Smooth muscle cell (in vitro differentiated cells): ENCODE measurements around the gene SIGLEC14. TPM values are rescaled to one million over a fixed set of nuclear protein-coding genes. Genes with fewer than 3 reads are reported as not detected.

ENCODE experiments used
- DNase-seq: peaks from one replicate; lab custom pipeline; 2025; ENCODE audit not compliant: unreplicated experiment; lab: John Stamatoyannopoulos, UW
- H2AFZ ChIP-seq: fragments of 200-600 bp; sonication (generic); 2 replicates; pipeline ENCODE4 v1.6.0; 2016; ENCODE audit warnings: antibody characterized with exemption, low read depth, mild to moderate bottlenecking
- H3F3A ChIP-seq: fragments of 200-600 bp; sonication (generic); 2 replicates; pipeline ENCODE4 v1.6.0; 2017; ENCODE audit warnings: antibody characterized with exemption, low read depth
- H3K27ac ChIP-seq: fragments of 200-600 bp; sonication (generic); 2 replicates; pipeline ENCODE4 v1.5.1; 2016; ENCODE audit warnings: low read depth, mild to moderate bottlenecking
- H3K27me3 ChIP-seq: fragments of 200-600 bp; sonication (generic); 2 replicates; pipeline ENCODE4 v1.6.1; 2016; ENCODE audit warnings: low read depth, mild to moderate bottlenecking
- H3K36me3 ChIP-seq: fragments of 200-600 bp; sonication (generic); 2 replicates; pipeline ENCODE4 v1.5.1; 2016; ENCODE audit warnings: low read depth
- H3K4me1 ChIP-seq: fragments of 200-600 bp; sonication (generic); 2 replicates; pipeline ENCODE4 v1.5.1; 2016; ENCODE audit warnings: low read depth
- H3K4me2 ChIP-seq: fragments of 200-600 bp; sonication (generic); 2 replicates; pipeline ENCODE4 v1.6.0; 2016; ENCODE audit warnings: mild to moderate bottlenecking
- H3K4me3 ChIP-seq: fragments of 200-600 bp; sonication (generic); 2 replicates; pipeline ENCODE4 v1.5.1; 2016; ENCODE audit warnings: mild to moderate bottlenecking
- H3K79me2 ChIP-seq: fragments of 200-600 bp; sonication (generic); 2 replicates; pipeline ENCODE4 v1.6.0; 2016; ENCODE audit warnings: low read depth, mild to moderate bottlenecking
- H3K9ac ChIP-seq: fragments of 200-600 bp; sonication (generic); 2 replicates; pipeline ENCODE4 v1.6.0; 2016; ENCODE audit warnings: low read depth
- H3K9me3 ChIP-seq: fragments of 200-600 bp; sonication (generic); replicated peaks from 2 replicates; pipeline ENCODE4 v1.5.1; 2016; ENCODE audit warnings: low read depth
- H4K20me1 ChIP-seq: fragments of 200-600 bp; sonication (generic); 2 replicates; pipeline ENCODE4 v1.6.0; 2016; ENCODE audit warnings: low read depth
- WGBS: methylation state at CpG from one replicate; pipeline ENCODE4 v1.1.7; 2016; ENCODE audit warnings: low lambda C conversion rate; 5-methylcytosine and 5-hydroxymethylcytosine counted together
- polyA plus RNA-seq: library from polyadenylated mRNA; unstranded; fragments of >200 nt; fragmentation: Nextera tagmentation; extraction: Ambion mirVana; gene quantifications from 2 replicates; pipeline ENCODE4 v1.2.1, GENCODE V29; 2016
- total RNA-seq: library from RNA; depleted of rRNA; stranded (reverse); fragments of >200 nt; gene quantifications from 2 replicates; pipeline ENCODE4 v1.2.3, GENCODE V29; 2014
- TF ChIP-seq, protein P1 (sequence below): fragments of 200-600 bp; sonication (generic); IDR thresholded peaks from 2 replicates; pipeline ENCODE4 v1.5.1; 2017; ENCODE audit warnings: borderline replicate concordance, mild to moderate bottlenecking, antibody characterized with exemption; ENCODE audit not compliant: insufficient read depth, poor library complexity, severe bottlenecking

SIGLEC14 gene
- total and polyA plus RNA-seq, 2 experiments from 2014 or later = not detected

DNA sequence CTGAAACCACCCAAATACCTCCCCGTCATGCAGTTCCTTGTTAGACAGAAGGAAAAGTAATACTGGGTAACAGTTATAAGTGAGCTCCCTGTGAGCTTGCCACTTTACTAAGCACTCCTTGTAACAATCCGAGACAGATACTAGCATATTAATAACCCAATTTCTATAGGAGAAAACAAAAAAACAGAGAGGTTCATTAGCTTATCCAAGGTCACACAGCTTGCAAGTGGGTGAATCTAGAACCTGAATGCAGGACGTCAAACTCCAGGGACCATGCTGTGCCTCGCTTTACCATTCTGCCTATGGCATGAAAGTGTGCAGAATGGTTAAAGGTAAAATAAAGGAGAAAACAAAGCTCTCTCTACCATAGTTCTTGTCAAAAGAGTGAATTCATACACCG is 31.8 kb downstream of the SIGLEC14 start:
- H3K27ac ChIP-seq = no peak overlapping the region
- H3K36me3 ChIP-seq = no peaks in the 10 kb centered on the region
- DNase-seq = no peak
- H3K27me3 ChIP-seq = no peaks in the 10 kb centered on the region
- H3K4me3 ChIP-seq = no peak overlapping the region
- H2AFZ ChIP-seq = no peak overlapping the region
- no peaks in the 10 kb centered on the region for H3K4me1 ChIP-seq
- no peaks in the 10 kb centered on the region for H4K20me1 ChIP-seq
- 75% methylated on average over 5 of the region's 5 CpGs for WGBS
- peaks cover 4% of the 10 kb centered on the region for H3K9me3 ChIP-seq
- H3K9ac ChIP-seq = no peak overlapping the region
- no peaks in the 10 kb centered on the region for H3F3A ChIP-seq
- TF ChIP-seq, protein P1, sequence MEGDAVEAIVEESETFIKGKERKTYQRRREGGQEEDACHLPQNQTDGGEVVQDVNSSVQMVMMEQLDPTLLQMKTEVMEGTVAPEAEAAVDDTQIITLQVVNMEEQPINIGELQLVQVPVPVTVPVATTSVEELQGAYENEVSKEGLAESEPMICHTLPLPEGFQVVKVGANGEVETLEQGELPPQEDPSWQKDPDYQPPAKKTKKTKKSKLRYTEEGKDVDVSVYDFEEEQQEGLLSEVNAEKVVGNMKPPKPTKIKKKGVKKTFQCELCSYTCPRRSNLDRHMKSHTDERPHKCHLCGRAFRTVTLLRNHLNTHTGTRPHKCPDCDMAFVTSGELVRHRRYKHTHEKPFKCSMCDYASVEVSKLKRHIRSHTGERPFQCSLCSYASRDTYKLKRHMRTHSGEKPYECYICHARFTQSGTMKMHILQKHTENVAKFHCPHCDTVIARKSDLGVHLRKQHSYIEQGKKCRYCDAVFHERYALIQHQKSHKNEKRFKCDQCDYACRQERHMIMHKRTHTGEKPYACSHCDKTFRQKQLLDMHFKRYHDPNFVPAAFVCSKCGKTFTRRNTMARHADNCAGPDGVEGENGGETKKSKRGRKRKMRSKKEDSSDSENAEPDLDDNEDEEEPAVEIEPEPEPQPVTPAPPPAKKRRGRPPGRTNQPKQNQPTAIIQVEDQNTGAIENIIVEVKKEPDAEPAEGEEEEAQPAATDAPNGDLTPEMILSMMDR = no peak
- no peaks in the 10 kb centered on the region for H3K79me2 ChIP-seq
- H3K4me2 ChIP-seq = no peak overlapping the region

DNA sequence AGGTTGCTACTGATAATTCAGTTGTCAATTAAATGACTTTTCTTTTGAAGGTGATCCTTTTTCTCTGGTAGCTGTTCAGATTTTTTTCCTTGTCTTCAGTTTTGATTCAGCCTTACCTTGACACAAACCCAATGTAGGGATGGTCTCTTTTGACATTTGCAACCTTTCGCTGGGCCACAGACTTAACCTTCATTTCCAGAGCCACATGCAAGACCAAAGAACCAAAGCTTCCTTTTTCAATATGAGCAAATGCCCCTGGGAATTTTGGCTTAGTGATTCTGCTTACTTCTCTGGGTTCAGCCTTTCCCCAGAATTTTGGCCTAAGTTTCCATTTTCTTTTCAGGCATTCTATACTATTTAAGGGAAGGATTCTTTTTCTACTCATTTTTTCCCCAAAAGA is 36.0 kb downstream of the SIGLEC14 start:
- H2AFZ ChIP-seq = no peak overlapping the region
- H4K20me1 ChIP-seq = no peaks in the 10 kb centered on the region
- H3K27ac ChIP-seq = no peak overlapping the region
- H3K36me3 ChIP-seq = no peaks in the 10 kb centered on the region
- H3K4me1 ChIP-seq = no peaks in the 10 kb centered on the region
- no peak overlapping the region for H3K4me2 ChIP-seq
- H3K79me2 ChIP-seq = no peaks in the 10 kb centered on the region
- H3K4me3 ChIP-seq = no peak overlapping the region
- no peak for DNase-seq
- TF ChIP-seq, protein P1 = no peak
- WGBS = 77% methylated on average over 1 of the region's 1 CpG
- no peaks in the 10 kb centered on the region for H3K27me3 ChIP-seq
- no peaks in the 10 kb centered on the region for H3F3A ChIP-seq
- no peak overlapping the region for H3K9ac ChIP-seq
- no peaks in the 10 kb centered on the region for H3K9me3 ChIP-seq

DNA sequence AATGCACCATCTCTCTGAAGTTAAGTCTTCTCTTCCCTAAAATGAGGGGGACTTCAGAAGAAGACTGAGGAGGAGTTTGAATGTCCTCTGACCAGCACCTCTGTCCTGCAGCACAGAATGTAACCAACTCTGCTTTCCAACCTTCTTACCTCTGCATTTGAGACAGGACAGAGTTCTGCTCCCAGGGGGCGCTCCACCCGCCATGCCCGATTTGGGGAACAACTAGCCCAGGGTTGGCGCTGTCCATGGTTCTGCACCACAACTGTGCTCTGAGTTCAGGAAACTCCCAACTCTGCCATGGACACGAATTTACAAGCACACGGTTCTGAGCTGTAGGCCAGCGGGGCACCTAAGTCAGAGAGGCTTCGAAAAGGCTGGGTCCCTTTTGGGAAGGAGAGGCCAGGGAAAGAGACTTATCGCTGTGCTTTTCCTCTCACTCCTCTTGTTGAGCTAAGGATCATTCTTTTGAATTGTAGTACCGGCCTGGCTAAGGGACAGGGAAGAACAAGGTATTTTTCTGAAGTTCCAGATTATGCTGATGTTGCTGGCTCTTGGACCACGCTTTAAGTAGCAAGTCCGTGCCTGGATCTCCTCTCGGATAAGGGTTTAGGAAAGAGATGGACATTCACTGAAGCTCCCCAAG is 38.6 kb downstream of the SIGLEC14 start:
- DNase-seq = no peak
- TF ChIP-seq, protein P1 = peak; percentile 11
- Histone ChIP-seq H3K9ac (no peak overlapping the region), H3K36me3 (no peaks in the 10 kb centered on the region), H3K27ac (no peak overlapping the region), H3K4me1 (no peaks in the 10 kb centered on the region), H2AFZ (no peak overlapping the region), H3K79me2 (no peaks in the 10 kb centered on the region), H3F3A (no peaks in the 10 kb centered on the region), H3K27me3 (no peaks in the 10 kb centered on the region), H3K4me3 (no peak overlapping the region), H4K20me1 (no peaks in the 10 kb centered on the region), H3K9me3 (no peaks in the 10 kb centered on the region), H3K4me2 (no peak overlapping the region)
- WGBS = 32% methylated on average over 13 of the region's 13 CpGs

DNA sequence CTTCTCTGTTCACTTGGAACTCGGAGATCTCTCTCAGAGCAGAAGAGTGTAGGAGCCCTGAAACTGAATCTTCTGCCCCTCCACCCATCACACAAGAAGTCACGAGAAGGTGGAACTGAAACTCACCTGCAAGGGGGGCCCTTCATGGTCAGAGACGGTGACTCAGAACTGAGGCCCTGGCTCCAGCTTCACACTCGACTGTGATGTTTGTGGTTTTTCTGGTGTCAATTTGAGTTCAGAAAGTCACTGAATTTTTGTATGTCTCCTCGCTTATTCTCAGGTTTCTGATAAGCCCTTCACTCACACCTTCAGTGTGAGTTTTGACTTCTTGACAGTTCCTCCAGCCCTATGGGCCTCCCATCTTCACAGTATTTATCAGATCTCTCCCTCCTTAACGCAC is 39.5 kb downstream of the SIGLEC14 start:
- Histone ChIP-seq H3K36me3 (no peaks in the 10 kb centered on the region), H3K27me3 (no peaks in the 10 kb centered on the region), H3K4me1 (no peaks in the 10 kb centered on the region), H3K27ac (no peak overlapping the region), H3K4me3 (no peak overlapping the region), H3K9ac (no peak overlapping the region), H3K9me3 (no peaks in the 10 kb centered on the region), H4K20me1 (no peaks in the 10 kb centered on the region), H3K79me2 (no peaks in the 10 kb centered on the region), H2AFZ (no peak overlapping the region), H3K4me2 (no peak overlapping the region), H3F3A (no peaks in the 10 kb centered on the region)
- TF ChIP-seq, protein P1 = no peak
- WGBS = 56% methylated on average over 6 of the region's 6 CpGs
- no peak for DNase-seq
